Sigmoid colon (tissue), 3 donors: ENCODE measurements around the gene FXN.

Experiments
- CTCF ChIP-seq, 4 experiments: fragments of 450-650 bp in 3 of 4; fragments of 200-600 bp in 1 of 4; IDR thresholded peaks; one replicate each; pipeline ENCODE4 v1.5.1; 2016 to 2019; ENCODE audit warnings: antibody characterized with exemption in 4 of 4, mild to moderate bottlenecking in 3 of 4, moderate library complexity in 2 of 4
- POLR2A ChIP-seq, 2 donors: fragments of 450-650 bp; IDR thresholded peaks; one replicate each; pipeline ENCODE4 v1.6.1; 2016; ENCODE audit warnings: antibody characterized with exemption in 2 of 2, mild to moderate bottlenecking in 2 of 2, moderate library complexity in 2 of 2

GRCh38 chr9:69004836-69005235, 30.7 kb upstream of the FXN start:
- TF ChIP-seq CTCF (IDR thresholded peaks at IDR 0.05) (no peak), POLR2A (IDR thresholded peaks at IDR 0.05) (no peak)
